Pons (tissue), 1 donor: ENCODE measurements around the gene BANF2.

Experiments
- DNase-seq: peaks from one replicate; pipeline ENCODE4 v3.0.0-alpha.2; 2016; ENCODE audit warnings: low spot score

Gene BANF2

DNA sequence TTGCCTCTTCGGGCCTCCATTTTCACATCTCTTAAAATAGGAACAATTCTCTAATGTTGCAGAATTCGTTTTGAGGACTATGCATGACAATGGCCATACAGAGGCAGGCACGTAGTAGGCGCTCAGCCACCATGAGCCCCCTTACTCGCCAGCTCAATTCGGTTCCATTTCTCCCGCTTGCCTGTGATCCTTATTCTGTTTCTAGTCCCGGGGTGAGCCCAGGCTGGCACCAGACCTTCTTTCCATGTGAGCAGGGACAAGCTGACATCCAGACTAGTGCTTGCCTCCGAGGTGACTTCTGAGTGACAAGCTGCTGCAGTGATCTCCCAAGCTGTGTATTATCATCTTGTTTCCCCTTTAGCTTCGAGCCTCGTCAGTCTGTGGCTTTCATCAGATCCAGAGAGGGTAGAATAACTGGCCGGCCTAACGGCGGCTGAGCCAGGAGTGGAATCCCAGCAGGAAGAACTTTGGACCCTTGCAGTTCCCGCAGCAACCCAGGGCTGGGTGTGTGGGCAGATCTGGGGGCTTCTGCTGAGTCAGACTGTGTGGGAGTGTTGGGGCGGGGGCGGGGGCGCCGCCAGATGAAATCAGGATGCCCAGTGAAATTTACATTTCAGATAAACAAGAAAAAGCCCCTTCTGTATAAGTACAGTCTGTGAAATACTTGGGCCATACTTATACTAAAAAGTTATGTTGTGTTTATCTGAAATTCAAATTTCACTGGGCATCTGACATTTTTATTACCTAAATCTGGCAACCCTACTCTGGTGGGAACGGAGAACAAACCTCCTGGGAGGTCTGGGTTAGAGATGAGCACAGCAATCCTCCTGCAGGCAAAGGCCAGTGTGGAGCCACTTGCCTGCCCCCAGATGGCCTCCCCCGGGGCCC, 10.9 kb downstream of the BANF2 start:
- DNase-seq = no peak

DNA sequence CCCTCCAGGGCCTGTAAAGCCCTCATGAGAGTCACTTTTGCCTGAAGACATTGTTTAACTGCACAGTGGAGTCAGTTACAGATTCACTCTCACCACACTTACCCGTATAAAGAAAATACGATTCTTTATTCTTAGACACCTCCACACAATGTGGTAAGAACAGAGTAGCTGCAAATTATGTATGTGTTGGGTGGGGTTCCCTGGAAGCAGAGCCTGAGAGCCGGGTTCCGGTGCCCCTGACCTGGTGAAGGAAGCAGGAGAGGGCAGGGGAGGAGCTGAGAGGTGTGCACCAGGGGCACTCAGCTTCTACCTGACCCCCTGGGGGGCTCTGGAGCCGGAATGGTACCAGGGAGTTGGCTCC, 11.5 kb downstream of the BANF2 start:
- no peak for DNase-seq

DNA sequence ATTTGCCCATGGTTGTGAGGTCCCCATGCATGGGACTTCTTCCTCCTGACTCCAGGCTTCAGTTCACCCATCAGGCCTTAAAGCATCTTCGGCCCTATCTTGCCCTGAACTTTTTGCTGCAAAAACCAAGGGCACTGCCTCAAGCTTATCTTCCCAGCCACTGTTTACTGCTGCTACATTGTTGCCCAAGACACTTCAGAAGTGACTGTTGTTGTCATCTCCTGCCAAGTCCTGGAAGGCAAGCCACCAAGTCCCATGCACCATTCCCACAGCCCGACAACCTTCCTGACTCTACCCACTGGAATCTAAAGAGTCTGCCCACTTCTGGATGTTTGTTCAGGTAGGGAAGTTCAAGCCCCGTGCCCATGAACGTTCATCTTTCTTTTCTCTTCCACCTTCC, 12.4 kb downstream of the BANF2 start:
- DNase-seq = no peak

DNA sequence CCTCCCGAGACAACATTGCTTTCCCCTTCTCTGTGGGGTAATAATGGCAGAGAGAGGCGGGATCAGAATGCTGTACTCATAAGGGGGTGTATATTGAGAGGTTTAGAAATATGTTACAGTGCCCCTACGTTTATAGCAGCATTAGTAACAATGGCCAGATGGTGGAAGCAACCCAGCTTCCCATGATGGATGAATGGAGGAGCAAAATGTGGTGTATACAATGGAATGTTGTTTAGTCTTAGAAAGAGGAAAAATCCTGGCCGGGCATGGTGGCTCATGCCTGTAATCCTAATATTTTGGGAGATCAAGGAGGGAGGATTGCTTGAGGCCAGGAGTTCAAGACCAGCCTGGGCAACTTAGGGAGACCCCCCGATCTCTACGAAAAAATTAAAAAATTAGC, 12.9 kb downstream of the BANF2 start:
- DNase-seq = no peak

DNA sequence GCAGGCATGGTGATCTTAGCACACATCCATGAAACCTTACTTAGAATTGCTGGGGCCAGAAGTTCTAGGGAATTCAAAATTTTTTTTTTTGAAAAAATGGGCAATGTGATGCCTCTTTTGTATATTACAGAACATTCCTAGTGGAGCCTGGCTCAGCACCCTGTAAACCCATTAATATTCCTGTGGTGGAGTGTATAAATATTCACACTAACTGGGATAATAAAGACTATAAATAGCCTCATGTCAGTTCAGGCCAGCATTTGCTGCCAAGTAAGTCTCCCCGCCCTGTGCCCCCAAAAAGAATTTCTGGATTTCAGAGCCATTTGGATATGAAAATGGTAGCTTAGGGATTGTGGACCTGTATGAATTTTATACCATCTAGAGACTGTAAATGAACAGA, 14.8 kb downstream of the BANF2 start:
- no peak for DNase-seq

DNA sequence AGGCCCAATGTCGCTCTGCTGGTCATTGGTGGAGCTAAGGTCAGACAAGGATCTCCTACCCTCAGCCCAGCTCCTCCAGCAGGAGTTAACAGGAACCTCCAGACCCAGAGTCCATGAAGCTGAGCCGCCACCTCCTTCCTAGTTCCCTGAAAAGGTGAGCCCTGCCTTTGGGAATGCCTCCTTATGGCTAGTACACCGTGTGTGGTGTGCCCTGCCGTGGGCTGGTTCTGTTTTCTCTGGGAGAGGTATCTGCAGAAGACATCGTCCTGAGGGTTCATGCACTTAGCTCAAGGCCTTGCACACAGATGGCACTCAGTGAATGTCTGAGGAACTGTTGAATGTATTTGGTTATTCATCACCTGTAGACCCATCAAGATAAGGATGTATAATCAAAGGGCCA, 15.3 kb downstream of the BANF2 start:
- no peak for DNase-seq

DNA sequence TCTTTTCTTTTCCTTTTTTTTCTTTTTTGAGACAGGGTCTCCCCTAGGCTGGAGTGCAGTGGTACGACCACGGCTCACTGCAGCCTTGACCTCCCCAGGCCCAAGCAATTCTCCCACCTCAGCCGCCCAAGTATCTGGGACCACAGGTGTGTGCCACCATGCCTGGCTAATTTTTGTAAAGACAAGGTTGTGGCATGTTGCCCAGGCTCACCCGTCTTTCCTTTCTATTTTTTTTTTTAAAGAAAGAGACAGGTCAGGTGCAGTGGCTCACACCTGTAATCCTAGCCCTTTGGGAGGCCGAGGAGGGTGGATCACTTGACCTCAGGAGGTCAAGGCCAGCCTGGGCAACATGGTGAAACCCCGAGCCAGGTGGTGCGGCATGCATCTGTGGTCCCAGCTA, 16.6 kb downstream of the BANF2 start:
- DNase-seq = no peak

DNA sequence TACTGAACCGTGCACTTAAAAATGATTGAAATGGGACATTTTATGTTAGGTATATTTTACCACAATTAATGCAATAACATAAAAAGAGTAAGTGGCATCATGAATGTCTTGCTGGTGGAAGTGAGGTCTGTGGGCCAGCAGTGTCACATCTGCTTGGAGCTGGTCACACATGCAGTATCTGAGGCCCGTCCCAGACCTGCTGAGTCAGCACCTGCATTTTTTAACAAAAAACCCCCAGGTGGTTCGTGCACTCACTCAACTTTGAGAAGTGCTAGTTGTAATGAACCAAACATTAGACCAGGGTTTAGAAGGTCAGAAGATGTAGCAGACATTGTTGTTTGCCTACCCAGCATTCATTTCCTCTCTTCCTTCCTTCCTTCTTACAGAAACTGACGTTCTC, 21.0 kb downstream of the BANF2 start:
- no peak for DNase-seq

DNA sequence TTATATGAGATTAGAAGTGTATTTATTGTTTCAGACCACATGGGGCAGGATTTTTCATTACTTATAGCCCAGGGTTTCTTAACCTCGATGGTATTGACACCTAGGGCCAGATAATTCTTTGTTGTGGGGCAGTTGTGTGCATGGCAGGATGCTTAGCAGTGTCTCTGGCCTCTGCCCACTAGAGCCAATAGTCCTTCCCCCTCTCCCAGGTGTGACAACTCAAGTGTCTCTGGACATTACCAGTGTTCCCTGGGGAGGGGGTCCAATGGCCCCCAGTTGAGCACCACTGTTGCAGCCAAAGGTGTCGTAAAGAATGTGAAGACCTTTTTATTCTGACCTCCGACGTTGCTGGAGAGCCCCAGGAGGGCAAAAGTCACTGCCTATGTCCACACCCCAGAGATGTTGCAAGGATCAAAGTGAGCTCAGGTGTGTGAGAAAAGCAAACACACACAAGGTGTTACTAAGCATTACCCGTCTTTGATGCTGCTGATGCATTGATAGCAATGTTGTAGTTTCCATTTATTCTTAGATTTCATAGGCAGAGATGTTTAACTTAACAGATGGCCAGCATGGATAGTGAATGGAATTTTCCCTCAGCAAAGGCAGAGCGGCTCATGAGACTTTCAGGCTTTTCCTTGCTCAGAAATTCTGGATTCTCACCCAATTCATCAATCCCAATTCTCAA, 22.2 kb downstream of the BANF2 start:
- DNase-seq = no peak

DNA sequence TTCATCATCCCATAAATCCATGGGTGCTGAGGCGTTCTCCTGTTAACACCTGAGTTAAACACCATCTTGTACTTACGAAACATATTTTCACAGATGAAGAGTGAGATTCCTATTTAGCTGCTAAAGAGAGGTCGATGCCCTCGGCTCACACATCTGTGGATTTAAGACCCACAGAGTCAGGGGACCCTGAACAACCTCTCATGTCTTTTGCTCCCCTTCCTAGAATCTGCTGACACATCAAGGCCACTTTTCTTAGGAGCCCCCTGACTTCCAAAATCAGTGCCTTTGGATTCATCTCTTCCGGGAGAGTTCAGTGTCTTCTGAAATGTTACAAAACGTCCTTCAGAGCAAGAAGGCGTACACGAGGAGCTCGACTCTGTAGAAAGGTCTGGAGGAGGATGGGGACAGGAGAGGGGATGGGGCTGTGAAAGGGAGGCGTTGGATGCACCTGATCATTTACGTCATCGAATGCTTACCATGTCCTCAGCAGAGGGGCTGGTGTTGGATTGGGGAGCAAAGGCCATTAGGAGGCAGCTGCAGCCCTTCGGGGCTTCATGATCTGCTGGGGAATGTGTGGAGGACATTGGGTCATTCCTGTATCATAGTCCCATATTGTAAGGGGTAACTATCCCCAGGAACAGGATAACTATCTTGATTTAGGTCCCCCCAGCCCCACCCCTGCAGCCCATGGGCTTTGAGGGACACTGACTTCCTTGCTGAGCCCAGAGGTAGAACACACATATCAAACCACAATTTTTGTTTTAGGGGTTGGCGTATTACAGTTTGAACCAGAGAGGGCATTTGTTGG, 22.9 kb downstream of the BANF2 start:
- no peak for DNase-seq

DNA sequence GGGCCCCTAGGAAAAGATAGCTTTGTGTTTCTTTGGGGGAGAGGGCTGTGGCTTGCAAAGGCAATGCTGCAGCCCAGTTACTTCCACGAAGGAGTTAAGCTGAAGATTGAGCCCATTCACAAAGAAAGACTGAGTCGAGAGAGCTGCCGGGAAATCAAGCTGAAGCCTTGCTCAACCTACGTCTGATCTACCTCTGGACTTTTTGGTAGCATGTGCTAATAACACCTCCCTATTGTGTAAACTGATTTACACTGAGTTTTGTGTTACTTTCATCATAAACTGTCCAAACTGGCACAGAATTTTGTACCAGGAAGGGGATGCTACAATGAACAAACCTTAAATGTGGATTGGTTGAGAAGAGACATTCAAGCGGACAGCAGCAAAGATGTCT, 23.5 kb downstream of the BANF2 start:
- no peak for DNase-seq

DNA sequence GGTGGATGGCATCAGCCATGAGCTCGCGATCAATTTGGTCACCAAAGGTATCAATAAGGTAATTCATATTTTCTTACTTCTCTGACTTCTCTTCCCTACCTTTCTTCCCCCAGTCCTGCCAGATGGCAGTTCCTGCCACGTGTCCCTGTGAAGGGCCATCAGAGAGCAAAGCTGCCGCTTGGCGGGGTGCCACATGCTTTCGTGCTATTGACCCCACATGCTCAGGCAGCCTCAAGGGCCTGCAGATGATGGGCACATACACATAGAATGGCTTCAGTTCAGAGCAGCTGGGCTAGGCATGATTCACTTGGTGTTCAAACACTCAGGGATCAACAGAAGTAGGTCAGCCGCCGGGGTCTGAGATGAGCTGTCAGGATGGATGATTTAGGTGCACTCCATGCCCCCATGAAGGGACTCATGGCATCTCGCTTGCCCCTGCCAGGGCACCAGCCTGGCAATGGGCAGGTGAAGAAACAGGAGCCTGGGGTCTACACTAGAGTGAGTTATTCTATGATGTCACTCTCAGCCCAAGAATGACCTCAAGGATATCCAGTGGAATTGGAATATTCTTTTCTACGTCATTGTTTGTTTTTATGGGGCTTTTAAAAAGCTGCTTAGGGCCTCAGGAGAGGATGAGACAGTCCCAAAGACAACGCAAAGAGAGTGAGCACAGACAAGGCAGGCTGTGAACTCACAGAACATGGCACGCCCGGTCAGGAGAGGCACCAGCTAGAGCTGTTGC, 25.5 kb downstream of the BANF2 start:
- DNase-seq = no peak

DNA sequence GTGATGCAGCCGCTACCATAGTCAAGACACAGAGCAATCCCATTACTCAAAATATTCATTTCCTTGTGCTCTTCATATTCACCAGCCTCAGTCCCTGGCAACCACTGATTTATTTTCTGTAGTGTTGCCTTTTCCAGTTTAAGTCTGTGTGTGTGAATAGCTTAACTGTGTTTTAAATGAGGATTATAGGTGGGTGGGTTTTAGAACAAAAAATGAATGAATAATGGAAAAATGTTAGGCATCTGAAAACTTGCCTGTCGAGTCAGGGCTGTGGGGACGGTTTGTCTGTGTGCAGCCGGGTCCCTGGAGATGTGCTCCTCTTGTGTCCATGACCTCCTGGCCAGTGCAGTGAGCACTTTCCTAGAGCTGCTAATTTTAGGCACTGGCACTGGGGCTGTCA, 27.1 kb downstream of the BANF2 start:
- DNase-seq = no peak

DNA sequence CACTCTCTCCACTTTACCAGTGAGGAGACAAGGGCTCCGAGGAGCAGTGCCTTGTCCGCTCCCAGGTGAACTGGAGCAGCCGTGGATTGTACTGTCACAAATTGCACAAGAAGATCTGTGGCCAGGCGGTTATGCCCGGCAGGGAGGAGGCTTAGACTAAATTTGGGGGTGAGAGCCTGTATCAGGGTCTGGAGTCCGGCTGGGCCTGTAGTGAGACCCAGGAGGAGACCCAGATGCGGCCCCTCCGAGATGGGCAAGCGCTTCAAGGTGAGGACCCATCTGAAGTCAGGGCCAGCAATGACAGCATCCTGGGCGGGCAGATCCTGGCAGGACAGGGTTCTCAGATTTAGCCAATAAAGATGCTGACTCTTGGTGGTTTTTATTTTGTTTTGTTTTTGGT, 27.6 kb downstream of the BANF2 start:
- DNase-seq = no peak

DNA sequence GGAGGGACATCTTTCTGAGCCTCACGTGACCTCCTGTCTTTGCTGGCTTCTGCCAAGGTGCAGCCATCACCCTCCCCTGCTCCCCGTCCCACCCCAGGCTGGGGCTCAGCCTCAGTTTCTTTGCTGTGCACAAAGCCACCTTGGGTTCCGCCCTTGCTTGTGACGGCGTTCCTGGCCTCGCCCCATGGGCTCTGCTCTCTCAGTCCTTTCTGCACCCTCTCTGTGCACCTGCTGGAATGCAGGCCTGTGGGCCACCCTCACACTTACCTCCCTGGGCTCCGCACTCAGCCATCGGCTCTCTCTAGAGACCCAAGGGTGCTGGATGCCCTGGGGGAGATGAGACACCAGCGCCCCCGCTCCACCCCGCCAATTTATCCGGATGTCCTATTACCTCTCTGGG, 28.3 kb downstream of the BANF2 start:
- DNase-seq = no peak

DNA sequence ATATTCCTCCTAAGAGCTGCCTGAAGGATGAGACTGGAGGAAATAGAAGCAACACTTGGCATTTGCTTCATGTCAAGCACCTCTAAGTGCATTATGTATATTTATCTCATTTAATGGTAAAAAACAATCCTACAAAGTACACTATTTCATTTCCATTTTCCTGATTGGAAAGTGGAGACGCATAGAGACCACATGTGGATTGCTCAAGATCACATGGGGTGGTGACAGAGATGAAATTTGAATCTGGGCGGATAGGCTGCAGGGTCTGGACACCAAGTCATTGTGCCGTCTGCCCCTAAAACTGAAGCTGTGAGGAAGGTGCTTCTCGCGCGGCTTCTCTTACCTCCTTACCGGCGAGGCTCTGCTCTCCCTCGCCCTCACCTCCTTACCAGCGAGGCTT, 30.3 kb downstream of the BANF2 start:
- DNase-seq = no peak

DNA sequence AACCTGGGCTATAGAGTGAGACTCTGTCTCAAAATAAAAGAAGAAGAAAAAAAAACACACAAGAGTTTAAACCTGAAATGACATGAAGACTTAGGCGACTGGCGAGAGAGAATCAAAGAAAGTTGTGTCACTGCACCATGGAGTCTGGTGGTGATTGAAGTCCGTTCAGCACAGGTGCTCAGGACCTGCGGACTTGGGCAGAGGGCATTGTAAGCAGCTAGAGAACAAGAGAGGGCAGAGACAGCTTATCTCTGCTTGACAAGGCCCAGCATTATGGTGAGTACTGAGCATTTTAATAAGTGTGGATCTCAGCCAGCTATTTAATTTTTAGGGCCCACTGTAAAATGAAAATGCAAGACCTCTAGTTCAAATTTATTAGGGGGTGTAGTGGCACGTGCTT, 31.5 kb downstream of the BANF2 start:
- no peak for DNase-seq

DNA sequence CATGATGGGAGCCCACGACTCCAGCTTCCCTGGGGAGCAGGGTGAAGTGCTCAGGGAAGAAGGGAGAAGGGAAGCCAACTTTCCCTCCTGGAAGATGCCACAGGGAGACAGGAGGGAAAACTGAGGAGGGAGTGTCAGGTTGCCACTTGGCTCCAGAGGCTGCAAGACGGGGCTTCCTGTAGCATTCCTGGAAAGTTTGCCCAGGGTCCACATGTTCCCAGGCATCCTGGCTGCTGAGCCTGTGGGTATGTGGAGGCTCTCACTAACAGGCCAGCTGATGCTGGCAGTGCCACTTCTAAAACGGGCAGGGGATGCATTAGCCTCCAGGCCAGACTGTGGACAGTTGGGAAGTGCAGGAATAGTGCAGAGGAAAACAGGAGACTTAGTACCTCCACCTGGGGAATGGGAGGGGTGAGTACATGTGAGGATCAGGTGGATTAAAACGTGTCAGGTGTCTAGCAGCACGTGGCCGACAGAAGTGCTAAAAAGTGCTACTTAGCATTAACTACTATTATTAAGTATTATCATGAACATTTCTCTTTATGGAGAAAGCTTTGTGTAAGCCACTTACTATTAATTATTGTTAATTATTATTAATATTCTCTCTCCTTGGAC, 33.2 kb downstream of the BANF2 start:
- no peak for DNase-seq

DNA sequence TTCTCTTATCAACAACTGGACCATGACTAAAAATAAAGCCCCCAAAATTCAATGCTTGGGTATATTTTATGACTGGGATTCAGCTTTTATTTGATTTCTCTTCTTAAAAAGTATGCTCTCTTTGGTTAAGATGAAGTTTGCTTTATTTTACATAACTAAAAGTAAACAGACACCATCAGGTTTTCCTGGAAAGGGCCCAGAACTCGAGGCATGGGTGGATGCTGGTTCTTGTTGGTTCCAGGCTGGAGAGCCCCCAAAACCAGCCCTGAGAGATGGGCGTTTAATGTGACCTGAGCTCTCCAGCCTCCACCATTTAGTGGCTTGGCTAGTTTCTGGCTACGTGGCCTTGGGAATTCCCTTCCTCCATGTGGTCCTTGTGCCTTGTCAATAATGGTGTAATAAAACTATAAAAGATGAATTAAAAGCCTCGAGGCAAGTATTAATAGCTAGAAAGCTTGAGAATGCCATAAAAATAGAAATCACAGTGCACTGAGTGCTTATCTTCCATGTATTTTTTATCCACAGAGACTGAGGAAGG, 34.1 kb downstream of the BANF2 start:
- DNase-seq = no peak

DNA sequence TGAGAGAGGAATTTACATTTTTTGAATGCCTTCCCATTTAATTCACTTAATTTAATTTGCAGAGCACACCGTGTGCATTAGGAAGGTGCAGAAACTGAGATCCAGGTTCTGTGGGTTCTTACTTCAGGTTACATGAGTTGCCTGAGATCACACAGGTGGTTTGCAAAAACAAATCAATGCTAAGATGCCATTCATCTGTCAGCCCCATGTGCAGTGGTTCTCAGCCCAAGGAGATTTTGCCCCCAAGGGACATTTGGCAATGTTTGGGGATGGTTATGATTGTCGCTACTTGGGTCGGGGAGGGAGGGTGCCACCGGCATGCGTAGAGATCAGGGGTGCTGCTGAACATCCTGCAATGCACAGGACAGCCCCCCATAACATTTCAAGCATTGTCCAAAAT, 34.6 kb downstream of the BANF2 start:
- no peak for DNase-seq

DNA sequence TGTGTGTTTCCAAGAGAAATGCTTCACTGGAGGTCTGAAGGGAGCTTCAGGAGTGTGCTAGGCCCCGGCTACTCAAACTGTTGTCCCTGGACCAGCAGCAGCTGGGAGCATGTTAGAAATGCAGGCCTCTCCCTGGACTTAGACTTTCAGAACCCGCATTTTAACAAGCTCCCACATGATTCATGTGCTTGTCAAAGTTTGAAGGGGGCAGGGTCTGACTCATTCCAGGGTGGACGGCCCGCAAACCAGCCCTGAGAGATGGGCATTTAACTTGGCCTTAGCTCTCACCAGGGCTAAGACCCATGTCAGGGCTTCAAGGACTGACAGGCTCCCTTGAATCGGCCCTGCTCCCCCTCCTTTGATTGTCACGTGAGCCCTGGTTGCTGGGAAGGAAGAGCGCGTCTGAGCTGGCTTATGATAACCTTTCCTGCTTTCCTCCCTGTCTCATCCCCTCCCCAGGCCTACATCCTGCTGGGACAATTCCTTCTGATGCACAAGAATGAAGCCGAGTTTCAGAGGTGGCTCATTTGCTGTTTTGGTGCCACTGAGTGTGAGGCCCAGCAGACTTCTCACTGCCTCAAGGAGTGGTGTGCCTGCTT, 35.5 kb downstream of the BANF2 start:
- no peak for DNase-seq
